Activated CD8-positive, alpha-beta memory T cell treated with anti-CD3 and anti-CD28 coated beads for 1 hour (primary cell): Measurements from ENCODE around the gene BRD1.
"Not testable (repeated sequence)": the region's sequence is repeated elsewhere in the genome, so short reads cannot be mapped to it uniquely, and the experiment has no call there.

Experiments used
- DNase-seq, 2 donors: peaks; one replicate each; pipeline ENCODE4 v3.0.0-alpha.2; 2020; ENCODE audit warnings: low read depth in 1 of 2; ENCODE audit errors: extremely low read depth in 1 of 2

Gene BRD1

DNA sequence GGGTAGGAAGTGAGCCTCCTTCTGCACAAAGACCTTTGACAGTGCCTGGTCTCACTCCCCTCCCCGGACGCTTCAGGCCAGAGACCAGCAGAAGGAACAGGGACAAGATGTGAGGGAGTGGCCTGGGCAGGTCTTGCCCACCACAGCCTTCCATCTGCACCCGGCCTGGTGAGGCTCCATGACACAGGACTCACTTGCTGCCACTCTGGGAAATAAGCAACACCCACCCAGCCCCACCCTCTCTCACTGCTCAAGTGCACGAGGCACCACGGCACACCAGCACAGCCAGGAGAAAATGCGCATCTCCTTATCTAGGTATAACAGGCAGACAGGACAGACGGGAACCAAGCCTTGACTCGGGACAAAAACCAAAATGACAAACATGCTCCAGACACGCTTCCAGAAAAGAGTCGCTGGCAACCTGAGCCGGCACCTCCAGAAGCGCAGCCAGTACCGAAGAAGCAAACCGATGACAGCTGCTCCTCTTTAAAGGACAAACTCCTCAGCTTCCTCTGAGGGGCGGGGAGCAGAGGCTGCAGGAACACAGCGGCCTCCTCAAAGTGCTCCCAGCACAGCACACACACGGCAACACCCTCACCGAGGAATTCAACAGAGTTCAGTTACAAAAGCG is 41.7 kb downstream of the BRD1 start:
- no peak for DNase-seq

DNA sequence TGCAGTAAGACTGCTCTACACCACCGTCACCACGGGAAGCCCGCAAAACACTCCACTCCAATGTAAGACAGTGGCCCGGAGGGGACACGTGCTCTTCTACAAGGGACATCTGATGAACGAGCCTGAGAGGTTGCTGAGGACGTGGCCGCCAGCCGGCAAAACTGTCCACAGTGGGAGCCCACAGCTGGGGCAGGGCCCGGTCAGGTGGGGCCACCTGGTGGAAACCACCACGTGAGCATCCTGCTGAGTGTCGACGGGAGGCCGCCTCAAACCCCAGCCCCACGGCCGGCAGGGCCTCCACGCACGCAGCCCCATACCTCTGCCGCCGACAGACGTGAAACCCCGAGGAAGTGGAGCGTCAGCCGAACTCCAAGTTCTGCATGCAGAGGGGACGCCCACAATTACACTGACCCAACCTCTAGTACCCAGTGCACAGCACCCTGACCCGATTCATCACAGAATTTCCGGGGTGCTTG is 42.6 kb downstream of the BRD1 start:
- no peak for DNase-seq

DNA sequence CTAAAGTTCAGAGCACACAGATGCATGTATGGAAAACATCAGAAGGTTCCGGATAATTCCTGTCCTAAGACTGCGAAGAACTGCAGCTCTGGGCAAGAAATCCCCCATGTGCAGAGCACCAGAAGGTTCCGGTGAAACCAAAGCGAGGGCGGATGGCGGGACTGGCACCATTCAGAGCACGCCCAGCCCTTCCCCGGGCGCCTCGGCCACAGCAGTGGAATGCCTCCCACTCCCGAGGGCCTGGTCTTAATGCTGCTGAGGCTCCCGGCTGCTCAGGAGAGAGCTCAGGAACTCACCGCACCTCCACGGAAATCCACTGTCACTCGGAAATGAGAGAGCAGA is 43.1 kb downstream of the BRD1 start:
- no peak for DNase-seq

DNA sequence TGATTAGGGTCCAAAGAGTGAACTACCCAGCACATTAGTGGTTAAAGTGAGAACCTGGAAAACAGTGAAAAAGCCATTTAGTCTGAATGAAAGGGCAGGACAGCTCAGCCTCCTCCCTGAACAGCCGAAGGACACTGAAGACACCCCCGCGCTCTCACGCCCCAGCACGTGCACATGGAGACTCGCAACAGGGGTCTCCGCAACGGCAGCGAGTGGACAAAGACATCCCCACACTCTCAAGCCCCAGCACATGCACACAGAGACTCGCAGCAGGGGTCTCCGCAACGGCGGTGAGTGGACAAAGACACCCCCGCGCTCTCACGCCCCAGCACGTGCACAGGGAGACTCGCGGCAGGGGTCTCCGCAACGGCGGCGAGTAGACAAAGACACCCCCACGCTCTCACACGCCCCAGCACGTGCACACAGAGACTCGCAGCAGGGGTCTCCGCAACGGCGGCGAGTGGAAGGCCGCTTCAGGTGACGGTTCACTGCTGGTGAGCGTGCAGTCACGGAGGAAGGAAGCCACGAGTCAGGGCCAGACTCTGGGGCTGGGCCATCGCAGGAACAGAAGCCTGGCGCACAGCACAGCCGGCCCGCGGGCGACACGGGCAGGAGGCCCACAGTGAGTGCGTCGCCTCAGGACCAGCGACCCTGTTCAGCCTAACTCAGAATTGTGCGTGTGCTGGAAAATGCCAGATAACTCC is 43.6 kb downstream of the BRD1 start:
- no peak for DNase-seq

DNA sequence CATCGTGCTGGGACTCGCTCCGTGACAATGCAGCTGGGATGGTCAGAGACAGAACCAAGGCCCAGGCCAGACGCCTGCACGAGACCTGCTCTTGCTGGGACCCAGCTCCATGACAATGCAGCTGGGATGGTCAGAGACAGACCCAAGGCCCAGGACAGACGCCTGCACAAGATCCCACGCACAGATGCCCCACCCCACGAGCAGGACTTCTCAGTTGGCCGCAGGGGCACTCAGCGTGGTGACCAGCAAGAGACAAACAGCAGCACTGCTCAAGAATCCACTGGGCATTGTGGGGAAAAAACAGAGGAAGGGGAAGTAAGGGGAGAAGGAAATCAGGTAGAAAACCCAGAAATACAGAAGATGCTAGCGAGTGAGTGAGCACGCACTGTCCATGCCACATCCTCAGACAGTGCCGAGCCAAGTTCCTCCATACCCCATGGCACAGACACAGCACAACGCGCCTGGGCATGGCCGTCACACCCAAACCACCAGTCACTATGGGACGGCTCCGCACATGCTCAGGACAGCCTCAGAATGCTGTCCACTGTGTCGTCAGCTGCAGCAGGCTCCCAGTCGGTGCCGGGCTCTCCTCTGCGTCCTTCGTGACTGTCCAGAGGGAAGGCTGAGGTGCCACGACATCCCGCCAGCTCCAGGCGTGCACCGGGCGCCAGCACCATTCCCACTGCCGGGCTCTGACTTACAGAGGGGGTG is 44.5 kb downstream of the BRD1 start:
- no peak for DNase-seq

DNA sequence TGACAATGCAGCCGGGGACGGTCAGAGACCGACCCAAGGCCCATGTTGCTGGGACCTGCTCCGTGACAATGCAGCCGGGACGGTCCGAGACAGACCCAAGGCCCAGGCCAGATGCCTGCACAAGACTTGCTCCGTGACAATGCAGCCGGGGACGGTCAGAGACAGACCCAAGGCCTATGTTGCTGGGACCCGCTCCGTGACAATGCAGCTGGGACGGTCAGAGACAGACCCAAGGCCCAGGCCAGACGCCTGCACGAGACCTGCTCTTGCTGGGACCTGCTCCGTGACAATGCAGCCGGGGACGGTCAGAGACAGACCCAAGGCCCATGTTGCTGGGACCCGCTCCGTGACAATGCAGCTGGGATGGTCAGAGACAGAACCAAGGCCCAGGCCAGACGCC is 45.8 kb downstream of the BRD1 start:
- DNase-seq: not testable (repeated sequence)

DNA sequence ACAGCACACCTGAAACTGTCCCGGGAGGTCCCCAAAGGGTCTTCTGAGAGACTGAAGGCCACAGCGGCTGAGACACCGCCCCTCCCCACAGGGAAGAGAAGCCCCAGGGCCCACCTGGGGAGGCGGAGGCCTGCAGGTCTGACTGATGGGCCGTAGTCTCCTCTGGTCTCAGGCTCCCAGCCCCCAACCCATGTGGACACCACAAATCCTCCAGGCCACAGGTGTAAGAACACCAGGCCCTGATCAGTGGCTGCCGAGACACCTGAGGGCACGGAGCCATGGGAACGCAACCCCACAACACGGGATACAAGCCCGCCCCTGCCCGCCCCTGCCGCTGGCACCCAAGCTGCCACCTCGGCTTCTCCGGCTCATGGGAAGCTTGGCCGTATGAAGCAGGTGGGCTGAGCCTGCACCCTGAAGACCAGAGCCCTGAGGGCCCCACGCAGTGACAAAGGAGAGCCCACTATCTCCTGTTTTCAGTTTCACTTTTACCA is 46.3 kb downstream of the BRD1 start:
- DNase-seq: no peak

DNA sequence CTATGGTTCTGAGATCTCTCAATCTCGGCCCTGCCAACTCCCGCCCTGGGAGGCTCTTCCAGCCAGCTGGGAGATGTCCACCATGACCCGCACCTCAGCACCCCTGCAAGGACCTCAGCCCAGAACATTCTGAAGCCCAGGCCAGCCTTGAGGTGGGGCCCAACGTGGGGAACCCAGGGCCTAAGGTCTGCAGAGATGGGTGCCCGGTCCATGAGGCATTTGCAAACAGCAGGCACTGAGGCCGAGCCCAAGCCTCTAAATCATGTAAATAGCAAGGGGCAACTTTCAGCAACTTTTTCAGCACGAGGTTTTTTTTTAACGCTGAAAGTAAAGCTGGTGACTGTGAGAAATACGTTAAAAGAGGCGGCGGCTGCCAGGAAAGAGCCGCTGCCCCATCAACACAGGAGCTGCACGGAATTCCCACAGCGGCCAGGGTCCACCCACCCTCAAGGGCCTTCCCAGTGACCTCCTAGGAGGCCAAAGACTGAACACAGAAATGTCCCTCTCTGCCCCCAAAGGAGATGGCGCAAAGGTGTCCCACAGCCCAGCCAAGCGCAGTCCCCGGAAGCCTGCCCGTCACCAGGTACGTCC is 46.9 kb downstream of the BRD1 start:
- DNase-seq: no peak

DNA sequence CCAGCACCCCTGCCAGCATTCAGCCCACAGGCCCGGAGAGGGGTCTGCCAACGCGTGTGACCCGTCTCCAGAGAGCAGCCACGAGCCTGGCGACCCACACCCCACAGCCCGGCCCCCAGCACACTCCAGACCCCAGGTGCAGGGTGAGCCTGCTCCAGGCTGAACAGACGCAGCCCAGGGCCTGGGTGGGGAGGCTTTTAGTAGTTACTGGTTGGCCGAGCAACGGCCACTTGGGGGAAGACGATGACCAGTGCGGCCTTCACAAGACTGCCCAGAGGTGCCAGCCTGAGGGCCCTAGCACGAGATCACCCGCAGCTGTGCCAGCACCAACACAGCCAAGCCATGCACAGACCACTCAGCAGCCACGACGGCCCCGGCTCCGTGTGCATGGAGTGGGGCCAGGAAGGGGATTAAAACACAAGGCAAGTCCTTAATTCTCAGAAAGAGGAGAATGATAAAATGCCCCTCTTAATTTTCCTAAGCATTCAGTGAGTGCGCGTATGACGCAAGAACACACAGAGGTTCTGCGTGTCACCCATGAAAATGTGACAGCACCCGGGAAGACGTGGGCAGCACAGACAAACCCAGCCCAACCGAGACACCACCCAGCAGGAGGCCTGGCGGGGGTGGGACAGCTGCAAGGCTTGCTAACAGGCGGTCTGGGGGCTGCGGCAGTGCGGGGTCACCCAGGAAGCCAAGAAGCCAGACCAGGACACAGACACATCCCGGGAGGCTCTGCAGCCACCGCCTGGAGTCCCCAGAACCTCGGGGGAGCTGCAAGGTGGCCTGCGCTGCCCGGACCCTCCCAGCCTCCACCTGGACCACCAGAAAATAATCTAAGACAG is 47.6 kb downstream of the BRD1 start:
- DNase-seq: no peak

DNA sequence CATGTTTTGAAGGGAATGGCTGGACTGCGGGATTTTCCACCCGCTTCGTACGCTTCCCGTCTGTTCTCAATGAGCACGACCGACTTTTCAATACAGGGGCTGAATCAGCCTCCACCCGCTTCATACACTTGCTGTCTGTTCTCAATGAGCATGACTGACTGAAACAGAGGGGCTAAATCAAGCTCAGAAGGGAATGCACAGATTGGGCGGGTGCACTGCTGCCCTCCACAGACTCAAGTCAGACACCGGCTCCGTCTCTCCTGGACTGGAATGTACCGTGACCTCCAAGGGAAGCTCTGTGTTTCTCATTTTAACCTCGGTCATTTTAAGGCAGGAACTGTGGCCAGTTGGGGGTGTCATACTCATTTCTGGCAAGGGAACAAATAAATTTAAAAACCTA is 48.5 kb downstream of the BRD1 start:
- DNase-seq: no peak

DNA sequence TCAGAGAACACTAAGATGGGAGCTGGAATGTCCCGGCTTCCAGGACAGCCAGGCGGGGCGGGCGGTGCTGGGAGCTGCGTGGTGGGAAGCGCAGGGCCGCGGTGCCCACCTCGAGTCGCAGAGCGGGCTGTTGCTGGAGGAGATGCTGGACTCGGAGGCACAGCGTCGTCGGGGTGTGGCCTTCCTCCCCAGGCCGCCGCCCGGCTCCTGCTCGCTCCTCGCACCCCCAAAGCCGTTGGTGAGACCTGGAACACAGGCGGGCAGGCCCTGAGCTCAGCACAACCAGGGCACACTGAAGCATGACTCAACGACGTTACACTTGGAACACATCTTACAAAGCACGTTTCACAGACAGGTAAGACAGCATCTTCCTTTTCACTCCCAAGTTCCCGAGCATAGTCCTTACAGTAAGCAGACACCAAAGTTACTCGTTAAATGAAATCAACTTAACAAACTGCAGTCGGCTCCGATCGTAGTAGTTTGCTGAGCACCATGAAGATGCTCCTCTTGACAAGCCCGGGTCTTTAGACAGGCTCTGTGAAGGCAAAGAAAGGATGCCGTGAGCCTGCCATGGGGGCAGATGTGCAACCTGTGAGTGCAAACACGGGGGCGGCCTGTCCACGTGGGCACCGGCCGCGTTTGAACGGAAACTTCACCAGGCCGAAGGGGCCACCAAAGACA is 50.0 kb downstream of the BRD1 start:
- DNase-seq: no peak

DNA sequence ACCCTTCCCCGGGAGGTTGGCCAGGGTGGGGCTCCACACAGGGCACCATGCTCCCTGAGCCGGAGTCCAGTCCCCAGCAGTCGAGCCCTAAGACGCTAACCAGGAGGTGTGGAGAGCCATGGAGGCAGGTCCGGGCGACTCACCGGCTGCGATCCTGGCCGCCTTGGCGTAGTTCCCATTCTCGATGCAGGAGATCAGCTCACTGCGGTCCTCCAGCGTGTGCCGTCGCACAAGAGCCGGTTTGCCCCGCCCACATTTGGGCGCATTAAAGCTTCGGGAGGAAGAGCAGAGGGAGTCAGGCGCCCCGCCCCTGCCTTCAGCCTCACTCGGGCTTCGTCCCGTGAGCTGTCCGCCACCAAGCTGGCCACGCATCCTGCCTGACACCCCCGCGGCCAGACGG is 50.8 kb downstream of the BRD1 start:
- DNase-seq: no peak

DNA sequence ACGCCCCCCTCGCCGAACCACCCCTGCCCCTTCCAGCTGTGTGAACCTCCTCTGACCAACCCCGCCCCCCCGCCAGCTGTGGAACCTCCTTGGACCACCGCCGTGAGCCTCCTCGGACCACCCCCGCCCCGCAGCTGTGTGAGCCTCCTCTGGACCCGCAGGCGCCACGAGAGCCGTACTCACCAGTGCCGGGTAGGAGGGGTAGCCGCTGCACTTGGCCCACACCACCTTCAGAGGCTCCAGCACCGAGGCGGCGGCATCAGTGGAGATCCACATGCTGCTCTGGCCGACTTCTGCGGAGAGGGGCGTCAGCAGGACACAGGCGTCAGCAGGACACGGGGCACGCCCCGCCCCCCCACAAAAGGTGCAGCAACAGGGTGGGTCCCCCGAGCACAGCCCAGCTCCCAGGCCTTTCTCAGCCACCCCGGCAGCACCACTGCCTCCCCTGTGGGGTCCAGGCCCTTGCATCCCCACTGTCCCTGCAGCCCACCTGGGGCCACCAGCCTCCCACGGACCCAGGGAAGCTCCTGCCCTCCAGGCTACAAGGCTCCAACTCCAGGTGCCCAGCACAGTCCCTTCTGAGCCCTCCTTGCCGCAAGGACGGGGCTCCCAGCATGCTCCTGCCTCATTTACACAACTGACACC is 51.7 kb downstream of the BRD1 start:
- no peak for DNase-seq

DNA sequence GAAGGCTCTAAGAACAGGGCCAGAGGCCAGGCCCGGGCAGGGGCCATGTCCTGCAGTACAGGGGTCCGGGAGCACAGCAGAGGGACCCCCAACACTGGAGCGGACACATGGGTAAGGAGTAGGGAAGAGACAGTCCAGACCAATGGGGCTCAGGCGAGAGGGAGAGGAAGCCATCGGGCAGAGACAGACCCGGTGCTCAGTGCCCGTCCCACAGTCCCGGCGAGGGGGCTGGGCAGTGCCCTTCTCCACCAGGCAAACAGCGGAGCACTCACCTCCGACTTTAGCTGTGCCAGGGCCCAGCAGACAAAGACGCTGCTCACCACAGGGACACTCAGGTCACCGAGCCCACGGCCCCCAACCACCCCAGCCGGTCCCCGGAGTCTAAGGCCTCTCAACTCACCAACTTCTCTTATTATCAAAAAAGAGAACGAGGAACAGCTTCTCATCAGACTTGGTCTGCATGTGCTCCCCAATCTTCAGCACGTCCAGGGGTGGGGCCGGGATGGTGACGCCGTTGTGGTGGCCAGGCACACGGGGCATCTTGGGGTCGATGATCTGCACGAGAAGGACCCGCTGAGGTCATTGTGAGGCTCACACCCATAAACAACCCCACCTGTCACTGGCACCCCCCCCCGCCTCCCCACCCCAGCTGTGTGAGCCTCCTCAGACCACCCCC is 52.3 kb downstream of the BRD1 start:
- no peak for DNase-seq

DNA sequence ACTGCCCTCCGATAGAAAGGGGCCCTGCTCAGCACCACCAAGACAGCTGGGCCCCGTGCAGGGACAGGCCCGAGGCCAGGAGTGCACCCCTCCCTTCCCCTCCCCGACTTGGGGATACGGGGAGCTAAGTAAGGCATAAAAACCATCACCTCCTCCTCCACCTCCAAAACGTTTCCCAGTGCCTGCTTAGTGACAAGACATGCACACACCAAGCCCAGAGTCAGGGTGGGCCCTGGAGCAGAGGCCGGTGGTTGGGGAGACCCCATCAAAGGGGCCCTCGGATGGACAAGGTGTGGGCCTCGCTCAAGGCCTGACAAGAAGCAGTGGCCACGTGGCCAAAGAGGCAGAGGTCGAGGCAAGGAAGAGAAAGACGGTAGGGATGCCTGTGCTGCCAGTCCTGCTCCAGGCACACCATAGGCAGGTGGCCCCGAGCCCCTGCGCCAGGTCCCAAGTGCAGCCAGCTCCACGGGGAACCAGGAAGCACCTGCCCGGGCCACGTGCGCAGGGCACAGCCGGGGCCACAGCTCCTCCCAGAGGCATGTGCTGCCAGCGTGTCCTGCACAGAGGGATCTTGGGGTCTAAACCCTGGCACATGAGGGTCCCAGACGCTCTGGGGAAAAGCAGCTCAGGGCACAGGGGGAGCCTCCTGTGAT is 53.0 kb downstream of the BRD1 start:
- no peak for DNase-seq

DNA sequence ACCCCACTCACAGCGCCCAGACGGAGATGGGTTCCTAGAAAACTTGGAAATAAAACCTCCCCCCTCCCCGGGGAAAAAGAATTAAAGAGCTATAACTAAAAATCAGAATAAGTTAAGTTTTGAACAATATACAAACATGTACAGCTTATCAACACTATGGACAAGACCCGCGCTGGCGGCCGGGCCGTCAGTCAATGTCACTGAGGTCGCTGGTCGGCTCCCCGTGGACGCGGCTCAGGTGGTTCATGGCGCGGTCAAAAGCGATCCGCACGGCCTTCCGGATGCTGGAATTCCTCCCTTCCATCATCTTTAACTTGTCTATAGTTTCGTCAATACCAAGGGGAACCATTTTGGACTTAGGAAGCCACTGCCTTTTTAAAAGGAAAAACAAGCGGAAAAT is 53.6 kb downstream of the BRD1 start:
- no peak for DNase-seq

DNA sequence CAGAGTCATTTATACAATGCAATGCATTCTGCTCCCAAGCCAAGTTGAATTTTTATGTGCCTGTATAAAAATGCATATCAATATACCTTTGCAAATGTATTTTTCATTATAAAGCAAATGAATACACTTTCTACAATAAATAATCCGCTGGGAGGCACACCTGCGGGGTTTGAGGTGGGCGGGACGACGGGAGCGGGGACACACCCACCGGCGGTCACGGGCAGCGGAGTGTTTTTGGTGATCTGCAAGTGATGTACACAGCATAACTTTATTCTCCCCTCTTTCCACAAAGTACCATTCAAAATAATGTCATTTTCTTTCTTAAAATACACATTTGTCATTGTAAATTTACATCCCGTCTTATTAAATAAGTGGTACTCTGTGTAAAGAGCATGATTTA is 54.1 kb downstream of the BRD1 start:
- no peak for DNase-seq

DNA sequence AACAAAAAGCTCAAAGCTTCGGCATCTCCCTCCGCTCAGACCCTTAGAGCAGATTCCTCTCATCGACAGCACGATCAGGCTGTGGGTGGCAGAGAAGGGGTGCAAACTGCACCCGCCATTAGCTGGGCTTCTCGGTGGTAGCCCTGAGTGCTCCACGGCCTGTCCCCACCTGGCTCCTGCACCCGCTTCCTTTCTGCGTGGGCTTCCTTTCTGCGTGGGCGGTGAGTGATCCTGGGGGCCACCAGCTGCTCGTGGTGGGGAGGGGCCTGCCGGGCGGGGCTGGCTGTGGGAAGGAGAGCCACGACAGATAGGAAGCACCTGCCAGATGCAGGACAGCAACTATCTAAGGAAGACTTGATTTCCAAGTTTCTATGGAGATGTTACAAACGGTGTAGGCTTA is 55.0 kb downstream of the BRD1 start:
- no peak for DNase-seq
